Neural cell (in vitro differentiated cells): ENCODE results near the gene RELCH.

ENCODE experiments used
- EZH2 ChIP-seq: fragments of 200-600, 300-800 bp; shearing (Covaris generic), sonication (generic); IDR thresholded peaks from 2 replicates; pipeline ENCODE4 v1.6.1; 2014; ENCODE audit warnings: antibody characterized with exemption, low read length, borderline replicate concordance, mild to moderate bottlenecking; ENCODE audit not compliant: insufficient read depth, poor library complexity, severe bottlenecking
- POLR2AphosphoS5 ChIP-seq: IDR thresholded peaks from 2 replicates; pipeline ENCODE4 v1.6.1; 2012
- TF ChIP-seq, protein P1 (sequence below): fragments of 450-650 bp; IDR thresholded peaks from 2 replicates; pipeline ENCODE4 v1.5.1; 2014; ENCODE audit warnings: antibody characterized with exemption, mild to moderate bottlenecking, moderate library complexity; ENCODE audit not compliant: poor library complexity, severe bottlenecking

DNA sequence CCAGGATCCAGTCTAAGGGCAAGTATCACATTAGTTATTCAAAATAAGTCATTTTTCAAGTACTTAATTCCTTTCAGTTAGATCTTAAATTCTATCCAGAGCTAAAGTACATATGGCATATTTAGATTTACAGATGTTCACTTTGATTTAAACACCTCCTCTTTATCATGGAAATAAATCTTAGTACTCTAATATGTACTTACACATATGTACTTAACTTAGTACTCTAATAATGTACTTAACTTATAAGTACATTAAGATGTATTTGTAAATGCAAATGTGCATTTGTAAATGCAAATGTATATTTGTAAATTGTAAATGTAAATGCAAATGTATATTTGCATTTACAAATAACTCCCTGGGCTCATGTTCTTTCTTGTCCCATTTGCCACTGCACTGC lies 14.8 kb upstream of the RELCH start:
- TF ChIP-seq POLR2AphosphoS5, result no peak
- no peak for TF ChIP-seq EZH2
- TF ChIP-seq, protein P1, sequence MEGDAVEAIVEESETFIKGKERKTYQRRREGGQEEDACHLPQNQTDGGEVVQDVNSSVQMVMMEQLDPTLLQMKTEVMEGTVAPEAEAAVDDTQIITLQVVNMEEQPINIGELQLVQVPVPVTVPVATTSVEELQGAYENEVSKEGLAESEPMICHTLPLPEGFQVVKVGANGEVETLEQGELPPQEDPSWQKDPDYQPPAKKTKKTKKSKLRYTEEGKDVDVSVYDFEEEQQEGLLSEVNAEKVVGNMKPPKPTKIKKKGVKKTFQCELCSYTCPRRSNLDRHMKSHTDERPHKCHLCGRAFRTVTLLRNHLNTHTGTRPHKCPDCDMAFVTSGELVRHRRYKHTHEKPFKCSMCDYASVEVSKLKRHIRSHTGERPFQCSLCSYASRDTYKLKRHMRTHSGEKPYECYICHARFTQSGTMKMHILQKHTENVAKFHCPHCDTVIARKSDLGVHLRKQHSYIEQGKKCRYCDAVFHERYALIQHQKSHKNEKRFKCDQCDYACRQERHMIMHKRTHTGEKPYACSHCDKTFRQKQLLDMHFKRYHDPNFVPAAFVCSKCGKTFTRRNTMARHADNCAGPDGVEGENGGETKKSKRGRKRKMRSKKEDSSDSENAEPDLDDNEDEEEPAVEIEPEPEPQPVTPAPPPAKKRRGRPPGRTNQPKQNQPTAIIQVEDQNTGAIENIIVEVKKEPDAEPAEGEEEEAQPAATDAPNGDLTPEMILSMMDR, result no peak
